Subcutaneous adipose tissue (tissue), 4 donors: Measurements from ENCODE around the gene SLCO1B1. TPM values are rescaled to one million over a fixed set of nuclear protein-coding genes. Genes with fewer than 3 reads are reported as not detected.

Source experiments
- CTCF ChIP-seq: fragments of 450-650 bp; IDR thresholded peaks from one replicate; pipeline ENCODE4 v1.5.1; 2016; ENCODE audit warnings: low read depth, mild to moderate bottlenecking, control low read depth, antibody characterized with exemption, moderate library complexity
- total RNA-seq, 4 donors: library from RNA; depleted of rRNA; stranded (reverse); fragments of >200 nt; gene quantifications; one replicate each; pipeline ENCODE4 v1.1.0, GENCODE V29; 2016

SLCO1B1 gene
- total RNA-seq, 4 donors from 2014 or later: not detected

GRCh38 chr12:21234395-21234794, 103.4 kb downstream of the SLCO1B1 start:
- TF ChIP-seq CTCF: no peak

- no peak for TF ChIP-seq CTCF
Measured at GRCh38 chr12:21239866-21240265, 108.9 kb downstream of the SLCO1B1 start.

GRCh38 chr12:21248679-21249078, 117.7 kb downstream of the SLCO1B1 start:
- no peak for TF ChIP-seq CTCF

GRCh38 chr12:21252070-21252469, 121.1 kb downstream of the SLCO1B1 start:
- TF ChIP-seq CTCF: no peak

- no peak for TF ChIP-seq CTCF
Measured at GRCh38 chr12:21257172-21257571, 126.2 kb downstream of the SLCO1B1 start.

- TF ChIP-seq CTCF: no peak
Measured at GRCh38 chr12:21264232-21264631, 133.2 kb downstream of the SLCO1B1 start.

GRCh38 chr12:21265932-21266331, 134.9 kb downstream of the SLCO1B1 start:
- no peak for TF ChIP-seq CTCF

- no peak for TF ChIP-seq CTCF
Measured at GRCh38 chr12:21276826-21277225, 145.8 kb downstream of the SLCO1B1 start.
